WTC11 (cell line): ENCODE data around the gene NFATC1. TPM values are rescaled to one million over a fixed set of nuclear protein-coding genes. Genes with fewer than 3 reads are reported as not detected.
A peak's percentile ranks its signal among the peaks of the same experiment; 100 is the strongest.

Experiments used
- ATAC-seq: fragments of 200-7000 bp; cut with Tn5 transposase; 2 replicates; pipeline ENCODE4 v1.10.0; 2021; ENCODE audit warnings: mild to moderate bottlenecking, moderate library complexity
- CTCF ChIA-PET: fragments of 300-600 bp; sonication (Branson Sonifier 250); formaldehyde crosslinking; loops from one replicate; lab custom pipeline; 2021; ENCODE audit warnings: antibody characterized with exemption; lab: Charles Lee
- POLR2A ChIA-PET: fragments of 350-600 bp; sonication (Branson Sonifier 250); formaldehyde crosslinking; loops from one replicate; lab custom pipeline; 2021; ENCODE audit warnings: antibody characterized with exemption; lab: Charles Lee
- DNase-seq: peaks from one replicate; pipeline ENCODE4 v3.0.0; 2021; ENCODE audit warnings: low spot score
- H3K27ac Mint-ChIP-seq: 2 replicates; pipeline ENCODE4 v1.8.0; 2021; ENCODE audit warnings: mixed read lengths
- H3K27me3 Mint-ChIP-seq: 2 replicates; pipeline ENCODE4 v1.8.0; 2021; ENCODE audit warnings: low read depth, mild to moderate bottlenecking, moderate library complexity, mixed read lengths
- H3K36me3 Mint-ChIP-seq: 2 replicates; pipeline ENCODE4 v1.8.0; 2021; ENCODE audit warnings: mixed read lengths
- H3K4me1 Mint-ChIP-seq: 2 replicates; pipeline ENCODE4 v1.8.0; 2022; ENCODE audit warnings: mixed read lengths
- H3K4me3 Mint-ChIP-seq: 2 replicates; pipeline ENCODE4 v1.8.0; 2021; ENCODE audit warnings: mild to moderate bottlenecking, moderate library complexity, mixed read lengths
- H3K9me3 Mint-ChIP-seq: 2 replicates; pipeline ENCODE4 v1.8.0; 2021; ENCODE audit warnings: mixed read lengths
- CREB1 ChIP-seq: sonication (generic); formaldehyde crosslinking; IDR thresholded peaks from 2 replicates; pipeline ENCODE4 v1.8.0; 2023; ENCODE audit warnings: mild to moderate bottlenecking, missing genetic modification reagents
- ETV6 ChIP-seq: sonication (generic); formaldehyde crosslinking; IDR thresholded peaks from 2 replicates; pipeline ENCODE4 v1.8.1; 2022; ENCODE audit warnings: mild to moderate bottlenecking, missing genetic modification reagents
- FOXK1 ChIP-seq: sonication (generic); formaldehyde crosslinking; IDR thresholded peaks from 2 replicates; pipeline ENCODE4 v1.8.0; 2022; ENCODE audit warnings: mild to moderate bottlenecking, moderate library complexity, missing genetic modification reagents
- GTF2I ChIP-seq: fragments of 250-450 bp; sonication (Bioruptor Pico); conservative IDR thresholded peaks from 2 replicates; pipeline ENCODE4 v1.4.0; 2021; ENCODE audit warnings: mild to moderate bottlenecking
- NFE2L1 ChIP-seq: sonication (generic); formaldehyde crosslinking; IDR thresholded peaks from 2 replicates; pipeline ENCODE4 v1.8.1; 2023; ENCODE audit warnings: missing genetic modification reagents
- OVOL2 ChIP-seq: fragments of 250-450 bp; sonication (Bioruptor Pico); IDR thresholded peaks from 2 replicates; pipeline ENCODE4 v1.9.0; 2021; ENCODE audit warnings: mild to moderate bottlenecking, borderline replicate concordance
- SMAD4 ChIP-seq: sonication (generic); formaldehyde crosslinking; IDR thresholded peaks from 2 replicates; pipeline ENCODE4 v1.8.0; 2022; ENCODE audit warnings: mild to moderate bottlenecking, missing genetic modification reagents
- TCF7 ChIP-seq: sonication (generic); formaldehyde crosslinking; IDR thresholded peaks from 2 replicates; pipeline ENCODE4 v1.8.0; 2022; ENCODE audit warnings: mild to moderate bottlenecking, low read depth, missing genetic modification reagents, moderate library complexity
- ZNF121 ChIP-seq: sonication (generic); formaldehyde crosslinking; IDR thresholded peaks from 2 replicates; pipeline ENCODE4 v1.8.0; 2023; ENCODE audit warnings: missing genetic modification reagents
- total RNA-seq: library from RNA; stranded (reverse); gene quantifications from 3 replicates; pipeline ENCODE4 v1.2.3, GENCODE V29; 2021
- TF ChIP-seq, protein P1 (sequence below): fragments of 250-450 bp; sonication (Bioruptor Pico); IDR thresholded peaks from 2 replicates; pipeline ENCODE4 v1.9.0; 2021; ENCODE audit warnings: mild to moderate bottlenecking
- TF ChIP-seq, protein P2 (sequence below): fragments of 250-450 bp; sonication (Bioruptor Pico); IDR thresholded peaks from 2 replicates; pipeline ENCODE4 v1.8.0; 2021; ENCODE audit warnings: mild to moderate bottlenecking
- TF ChIP-seq, protein P3 (sequence below): sonication (generic); formaldehyde crosslinking; IDR thresholded peaks from 2 replicates; pipeline ENCODE4 v1.8.1; 2022; ENCODE audit warnings: missing genetic modification reagents, borderline replicate concordance
- TF ChIP-seq, protein P4 (sequence below): sonication (generic); formaldehyde crosslinking; IDR thresholded peaks from 2 replicates; pipeline ENCODE4 v1.8.0; 2022; ENCODE audit warnings: mild to moderate bottlenecking, missing genetic modification reagents

NFATC1 gene
- total RNA-seq, 1 experiment from 2014 or later = 20.2 TPM

DNA sequence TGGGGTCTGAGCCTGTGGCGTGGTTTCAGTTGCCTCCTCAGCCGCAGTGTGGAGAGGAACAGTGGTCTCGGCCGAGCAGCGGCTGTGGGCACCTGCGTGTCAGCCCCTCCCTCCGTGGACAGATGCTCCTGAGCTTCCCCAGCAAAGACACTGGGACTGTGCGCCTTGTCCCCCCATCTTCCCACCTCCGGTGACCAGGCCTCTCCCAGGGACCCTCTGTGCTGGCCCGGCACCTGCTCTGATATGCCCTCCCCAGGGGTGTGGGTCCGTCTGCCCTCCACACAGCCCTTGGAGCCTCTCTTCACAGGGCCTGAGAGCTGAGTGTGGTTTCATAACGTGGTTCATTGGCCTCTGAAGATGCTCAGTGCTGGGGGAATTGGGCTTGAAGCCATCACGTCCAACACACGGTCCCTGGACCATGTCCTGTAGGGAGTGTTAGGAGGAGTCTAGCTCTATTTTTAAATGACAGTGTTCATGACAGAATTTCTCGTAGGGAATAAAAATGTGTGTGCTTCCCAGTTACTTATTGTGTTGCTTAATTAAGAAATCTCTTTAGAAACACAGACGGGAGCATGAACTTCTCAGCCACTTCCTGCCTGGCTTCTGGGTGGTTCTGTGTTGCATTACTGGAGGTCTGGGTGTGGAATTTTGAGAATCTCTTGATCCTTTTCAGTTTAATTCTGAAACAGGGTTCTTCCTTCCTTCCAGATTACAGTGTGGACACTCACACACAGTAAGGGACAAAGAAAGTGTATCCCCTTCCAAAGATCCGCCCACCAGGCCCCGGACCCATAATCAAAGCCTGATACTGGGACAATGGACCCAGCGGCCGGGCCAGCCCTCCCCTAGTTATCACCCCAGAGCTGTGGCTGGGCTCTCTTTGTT, 110.7 kb downstream of the NFATC1 start:
- Mint-ChIP-seq H3K36me3 (no peaks in the 10 kb centered on the region; the same call in 1 of the 2 replicates), H3K27me3 (peaks cover 16% of the 10 kb centered on the region), H3K27ac (no peak overlapping the region; the same call in 1 of the 2 replicates), H3K4me3 (no peak overlapping the region), H3K9me3 (0 out of 2 replicates have a peak, but pooled peaks cover 5% of the 10 kb centered on the region), H3K4me1 (peaks cover 14% of the 10 kb centered on the region)
- ChIA-PET CTCF (no interaction called here), POLR2A (no interaction called here)
- ATAC-seq = peak; percentile 19; the same call in 1 of the 2 replicates
- TF ChIP-seq, protein P1, sequence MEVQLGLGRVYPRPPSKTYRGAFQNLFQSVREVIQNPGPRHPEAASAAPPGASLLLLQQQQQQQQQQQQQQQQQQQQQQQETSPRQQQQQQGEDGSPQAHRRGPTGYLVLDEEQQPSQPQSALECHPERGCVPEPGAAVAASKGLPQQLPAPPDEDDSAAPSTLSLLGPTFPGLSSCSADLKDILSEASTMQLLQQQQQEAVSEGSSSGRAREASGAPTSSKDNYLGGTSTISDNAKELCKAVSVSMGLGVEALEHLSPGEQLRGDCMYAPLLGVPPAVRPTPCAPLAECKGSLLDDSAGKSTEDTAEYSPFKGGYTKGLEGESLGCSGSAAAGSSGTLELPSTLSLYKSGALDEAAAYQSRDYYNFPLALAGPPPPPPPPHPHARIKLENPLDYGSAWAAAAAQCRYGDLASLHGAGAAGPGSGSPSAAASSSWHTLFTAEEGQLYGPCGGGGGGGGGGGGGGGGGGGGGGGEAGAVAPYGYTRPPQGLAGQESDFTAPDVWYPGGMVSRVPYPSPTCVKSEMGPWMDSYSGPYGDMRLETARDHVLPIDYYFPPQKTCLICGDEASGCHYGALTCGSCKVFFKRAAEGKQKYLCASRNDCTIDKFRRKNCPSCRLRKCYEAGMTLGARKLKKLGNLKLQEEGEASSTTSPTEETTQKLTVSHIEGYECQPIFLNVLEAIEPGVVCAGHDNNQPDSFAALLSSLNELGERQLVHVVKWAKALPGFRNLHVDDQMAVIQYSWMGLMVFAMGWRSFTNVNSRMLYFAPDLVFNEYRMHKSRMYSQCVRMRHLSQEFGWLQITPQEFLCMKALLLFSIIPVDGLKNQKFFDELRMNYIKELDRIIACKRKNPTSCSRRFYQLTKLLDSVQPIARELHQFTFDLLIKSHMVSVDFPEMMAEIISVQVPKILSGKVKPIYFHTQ = no peak
- TF ChIP-seq TCF7 (CRISPR knock-in tag) (no peak), ETV6 (no peak), OVOL2 (no peak), ZNF121 (no peak), CREB1 (CRISPR knock-in tag) (no peak), GTF2I (CRISPR knock-in tag) (no peak)
- TF ChIP-seq, protein P2, sequence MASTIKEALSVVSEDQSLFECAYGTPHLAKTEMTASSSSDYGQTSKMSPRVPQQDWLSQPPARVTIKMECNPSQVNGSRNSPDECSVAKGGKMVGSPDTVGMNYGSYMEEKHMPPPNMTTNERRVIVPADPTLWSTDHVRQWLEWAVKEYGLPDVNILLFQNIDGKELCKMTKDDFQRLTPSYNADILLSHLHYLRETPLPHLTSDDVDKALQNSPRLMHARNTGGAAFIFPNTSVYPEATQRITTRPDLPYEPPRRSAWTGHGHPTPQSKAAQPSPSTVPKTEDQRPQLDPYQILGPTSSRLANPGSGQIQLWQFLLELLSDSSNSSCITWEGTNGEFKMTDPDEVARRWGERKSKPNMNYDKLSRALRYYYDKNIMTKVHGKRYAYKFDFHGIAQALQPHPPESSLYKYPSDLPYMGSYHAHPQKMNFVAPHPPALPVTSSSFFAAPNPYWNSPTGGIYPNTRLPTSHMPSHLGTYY (CRISPR knock-in tag) = no peak
- TF ChIP-seq, protein P3, sequence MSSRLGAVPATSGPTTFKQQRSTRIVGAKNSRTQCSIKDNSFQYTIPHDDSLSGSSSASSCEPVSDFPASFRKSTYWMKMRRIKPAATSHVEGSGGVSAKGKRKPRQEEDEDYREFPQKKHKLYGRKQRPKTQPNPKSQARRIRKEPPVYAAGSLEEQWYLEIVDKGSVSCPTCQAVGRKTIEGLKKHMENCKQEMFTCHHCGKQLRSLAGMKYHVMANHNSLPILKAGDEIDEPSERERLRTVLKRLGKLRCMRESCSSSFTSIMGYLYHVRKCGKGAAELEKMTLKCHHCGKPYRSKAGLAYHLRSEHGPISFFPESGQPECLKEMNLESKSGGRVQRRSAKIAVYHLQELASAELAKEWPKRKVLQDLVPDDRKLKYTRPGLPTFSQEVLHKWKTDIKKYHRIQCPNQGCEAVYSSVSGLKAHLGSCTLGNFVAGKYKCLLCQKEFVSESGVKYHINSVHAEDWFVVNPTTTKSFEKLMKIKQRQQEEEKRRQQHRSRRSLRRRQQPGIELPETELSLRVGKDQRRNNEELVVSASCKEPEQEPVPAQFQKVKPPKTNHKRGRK (CRISPR knock-in tag) = no peak
- TF ChIP-seq, protein P4, sequence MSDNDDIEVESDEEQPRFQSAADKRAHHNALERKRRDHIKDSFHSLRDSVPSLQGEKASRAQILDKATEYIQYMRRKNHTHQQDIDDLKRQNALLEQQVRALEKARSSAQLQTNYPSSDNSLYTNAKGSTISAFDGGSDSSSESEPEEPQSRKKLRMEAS (CRISPR knock-in tag) = no peak
- no peak for DNase-seq

DNA sequence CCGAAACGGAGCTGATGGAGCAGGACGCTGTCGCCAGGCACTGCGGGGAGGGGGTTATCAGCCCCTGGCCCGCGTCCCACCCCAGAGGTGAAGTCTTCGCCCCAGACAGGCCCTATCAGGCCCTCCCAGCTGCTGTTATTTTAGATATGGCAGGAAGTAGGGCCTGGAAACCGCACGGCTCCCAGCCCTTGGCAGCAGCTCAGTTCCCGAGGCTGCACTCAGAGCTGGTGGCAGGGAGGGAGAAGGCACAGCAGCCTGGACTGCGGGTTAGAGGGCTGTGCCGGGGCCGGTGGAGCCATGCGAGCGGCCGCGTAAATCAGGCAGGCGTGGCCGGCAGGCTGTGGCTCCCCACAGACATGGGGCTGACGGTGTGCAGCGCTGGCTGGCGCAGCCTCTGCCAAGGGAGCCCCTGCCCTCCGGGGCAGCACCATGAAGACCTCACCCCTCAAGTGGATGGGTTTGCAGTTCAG, 111.4 kb downstream of the NFATC1 start:
- POLR2A ChIA-PET = no interaction called here
- DNase-seq (peak; percentile 23), ATAC-seq (peak; percentile 27; the same call in 1 of the 2 replicates)
- Mint-ChIP-seq H3K4me3 (peak overlapping the region; percentile 51), H3K27me3 (peaks cover 16% of the 10 kb centered on the region), H3K9me3 (0 out of 2 replicates have a peak, but pooled peaks cover 5% of the 10 kb centered on the region), H3K27ac (no peak overlapping the region), H3K36me3 (no peaks in the 10 kb centered on the region; the same call in 1 of the 2 replicates), H3K4me1 (peaks cover 14% of the 10 kb centered on the region)
- CTCF ChIA-PET = interaction anchor here (0.9 kb wide), 1 partner anchor 114 kb away, joined by 3 read pairs; no protein-coding TSS in a partner anchor
- no peak for TF ChIP-seq NFE2L1
- no peak for TF ChIP-seq SMAD4 (CRISPR knock-in tag)
- no peak for TF ChIP-seq FOXK1 (CRISPR knock-in tag)
